DOHH2 (cell line): Measurements from ENCODE around the gene TMTC2.

ENCODE experiments used
- CTCF ChIP-seq: fragments of 200-600 bp; sonication (generic); IDR thresholded peaks from one replicate; pipeline ENCODE4 v1.5.1; 2014; ENCODE audit warnings: antibody characterized with exemption, mild to moderate bottlenecking, low read depth, low read length; ENCODE audit not compliant: poor library complexity, severe bottlenecking
- EZH2phosphoT487 ChIP-seq: fragments of 200-600 bp; sonication (generic); IDR thresholded peaks from 2 replicates; pipeline ENCODE4 v1.6.1; 2017; ENCODE audit warnings: borderline replicate concordance, mild to moderate bottlenecking, antibody characterized with exemption, low read length, moderate library complexity, mixed read lengths

- TF ChIP-seq CTCF (no peak), EZH2phosphoT487 (no peak)
Observed at GRCh38 chr12:83158613-83159207, 472.0 kb downstream of the TMTC2 start.
